Stimulated activated naive CD8-positive, alpha-beta T cell treated with anti-CD3 and anti-CD28 coated beads, Interleukin-15, Interleukin-2, amounts not matched to agents 100 U/mL and 50 U/mL, for 24 hours (primary cell): Measurements from ENCODE around the gene ZNF408.
"Not testable (repeated sequence)": the region's sequence is repeated elsewhere in the genome, so short reads cannot be mapped to it uniquely, and the experiment has no call there.

Experiments
- ATAC-seq: fragments of 150-1000 bp; cut with Tn5 transposase; one replicate; pipeline ENCODE4 v1.10.0; 2021
- DNase-seq: peaks from one replicate; pipeline ENCODE4 v3.0.0; 2021

Gene ZNF408

DNA sequence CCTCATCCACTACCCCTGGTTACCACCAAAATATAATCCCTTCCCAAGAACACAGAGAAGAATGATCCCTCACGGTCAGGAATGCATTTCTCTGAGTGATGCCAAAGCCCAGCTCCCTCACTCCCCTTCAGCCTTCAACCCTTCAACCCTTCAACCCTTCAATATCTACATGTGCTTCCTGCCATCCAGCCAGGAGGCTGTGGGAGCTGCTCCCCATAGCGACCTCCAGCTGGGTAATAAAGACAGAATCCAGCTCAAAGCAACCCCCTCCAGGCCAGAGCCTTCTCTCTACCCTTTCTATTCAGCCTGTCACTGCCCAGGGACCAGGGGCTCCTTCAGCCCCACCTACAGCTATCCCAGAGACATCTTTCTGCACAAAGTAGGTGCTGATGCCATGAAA, 3.1 kb upstream of the ZNF408 start:
- DNase-seq (no peak), ATAC-seq (no peak)

DNA sequence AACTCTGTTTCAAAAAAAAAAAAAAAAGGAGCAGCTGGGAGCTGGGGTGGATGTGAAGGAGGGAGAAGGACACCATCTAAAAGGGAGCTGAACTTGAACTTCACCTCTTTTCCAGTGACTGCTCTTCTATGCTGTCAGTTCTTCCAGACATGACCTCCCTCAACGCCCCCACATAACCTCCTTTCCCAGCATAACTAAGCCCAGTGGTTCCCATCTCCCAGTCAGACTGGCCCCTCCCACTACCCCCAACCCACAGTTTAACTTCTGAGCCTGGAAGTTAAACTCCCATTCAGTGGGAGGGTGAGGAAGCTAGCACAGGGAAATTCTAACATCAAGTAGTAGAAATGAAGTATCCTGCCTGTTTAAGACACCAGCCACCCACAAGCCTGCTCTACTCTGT, 2.2 kb upstream of the ZNF408 start:
- ATAC-seq (no peak), DNase-seq (no peak)

DNA sequence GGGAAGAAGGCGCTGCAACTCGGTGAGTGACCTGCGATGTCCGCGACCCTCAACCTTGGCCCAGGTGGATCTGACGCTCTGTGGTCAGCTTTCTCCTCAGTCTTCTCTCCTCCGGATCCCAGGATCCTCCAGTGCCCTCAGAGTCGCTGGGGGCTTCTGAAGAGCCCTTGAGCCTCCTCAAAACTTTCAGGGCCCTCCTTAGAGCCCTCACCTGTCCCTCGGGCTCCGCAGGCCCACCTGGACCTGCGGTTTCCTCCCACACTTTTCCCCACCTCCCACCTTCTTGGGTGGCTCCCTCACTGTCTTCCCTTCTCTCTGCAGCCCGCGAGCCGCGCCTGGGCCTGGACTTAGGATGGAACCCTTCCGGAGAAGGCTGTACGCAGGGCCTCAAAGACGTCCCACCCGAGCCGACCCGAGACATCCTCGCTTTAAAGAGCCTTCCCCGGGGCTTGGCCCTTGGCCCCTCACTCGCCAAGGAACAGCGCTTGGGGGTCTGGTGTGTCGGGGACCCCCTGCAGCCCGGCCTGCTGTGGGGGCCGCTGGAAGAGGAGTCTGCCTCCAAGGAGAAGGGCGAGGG, 335 bp downstream of the ZNF408 start:
- ATAC-seq (no peak), DNase-seq (peak; percentile 27)

DNA sequence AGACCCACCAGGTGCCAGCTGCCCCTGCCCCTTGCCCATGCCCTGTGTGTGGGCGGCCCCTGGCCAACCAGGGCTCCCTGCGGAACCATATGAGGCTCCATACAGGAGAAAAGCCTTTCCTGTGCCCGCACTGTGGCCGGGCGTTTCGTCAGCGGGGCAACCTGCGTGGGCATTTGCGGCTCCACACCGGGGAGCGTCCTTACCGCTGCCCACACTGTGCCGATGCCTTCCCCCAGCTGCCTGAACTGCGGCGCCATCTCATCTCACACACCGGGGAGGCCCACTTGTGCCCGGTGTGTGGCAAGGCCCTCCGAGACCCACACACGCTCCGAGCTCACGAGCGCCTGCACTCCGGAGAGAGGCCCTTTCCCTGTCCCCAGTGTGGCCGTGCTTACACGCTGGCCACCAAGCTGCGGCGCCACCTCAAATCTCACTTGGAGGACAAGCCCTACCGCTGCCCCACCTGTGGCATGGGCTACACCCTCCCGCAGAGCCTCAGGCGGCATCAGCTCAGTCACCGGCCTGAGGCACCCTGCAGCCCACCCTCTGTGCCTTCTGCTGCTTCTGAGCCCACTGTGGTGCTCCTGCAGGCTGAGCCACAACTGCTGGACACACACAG, 4.3 kb downstream of the ZNF408 start:
- DNase-seq (no peak), ATAC-seq (no peak)

DNA sequence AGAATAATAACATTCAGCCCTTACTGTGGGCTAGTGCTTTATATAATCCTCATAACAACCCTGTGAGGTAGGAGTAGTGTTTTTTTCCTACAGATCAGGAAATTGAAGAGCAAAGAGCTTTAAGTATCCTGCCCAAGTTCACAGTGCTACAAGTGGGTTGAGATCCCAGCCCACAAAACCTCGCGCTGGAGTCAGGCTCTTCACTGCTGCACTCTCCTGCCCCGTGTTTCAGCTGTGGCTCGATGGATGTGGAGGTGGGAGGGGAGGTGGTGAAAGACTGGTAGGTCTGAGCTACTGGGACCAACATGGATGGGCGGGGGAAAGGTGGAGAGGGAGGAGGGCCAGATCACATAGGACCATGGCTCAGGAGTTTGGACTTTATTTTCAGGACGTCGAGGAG, 6.1 kb downstream of the ZNF408 start:
- ATAC-seq (no peak), DNase-seq (no peak)

DNA sequence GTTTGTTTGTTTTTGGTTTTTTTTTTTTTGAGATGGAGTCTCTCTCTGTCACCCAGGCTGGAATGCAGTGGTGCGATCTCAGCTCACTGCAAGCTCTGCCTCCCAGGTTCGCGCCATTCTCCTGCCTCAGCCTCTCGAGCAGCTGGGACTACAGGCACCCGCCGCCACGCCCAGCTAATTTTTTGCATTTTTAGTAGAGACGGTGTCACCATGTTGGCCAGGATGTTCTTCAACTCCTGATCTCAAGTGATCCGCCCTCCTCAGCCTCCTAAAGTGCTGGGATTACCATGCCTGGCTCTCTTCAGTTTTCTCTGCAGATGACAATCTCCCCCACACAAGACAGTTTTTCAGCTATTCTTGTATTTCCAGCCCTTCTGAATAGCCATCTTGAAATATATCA, 8.5 kb downstream of the ZNF408 start:
- not testable (repeated sequence) for DNase-seq, ATAC-seq

DNA sequence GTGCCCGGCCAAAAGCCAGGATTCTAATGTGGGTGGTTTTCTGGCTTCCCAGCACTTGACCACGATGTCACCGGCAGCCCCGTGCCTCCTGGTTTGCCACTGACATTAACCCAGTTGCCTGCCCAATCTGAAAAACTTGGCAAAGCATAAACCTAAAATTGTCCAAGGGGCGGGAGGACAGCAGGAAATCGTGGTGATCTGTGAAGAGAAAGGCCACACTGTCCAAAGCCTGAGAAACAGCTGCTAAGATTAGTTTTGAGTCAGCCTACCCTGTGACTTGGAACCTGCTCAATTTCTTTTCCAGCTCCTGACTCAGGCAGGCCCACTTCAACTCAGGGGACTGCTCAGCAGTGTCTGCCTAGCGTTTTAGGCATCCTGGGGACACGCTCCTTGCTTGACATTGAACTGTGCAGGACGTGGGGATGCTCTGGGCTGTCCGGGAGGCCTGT, 10.0 kb downstream of the ZNF408 start:
- no peak for DNase-seq
- ATAC-seq = no peak

DNA sequence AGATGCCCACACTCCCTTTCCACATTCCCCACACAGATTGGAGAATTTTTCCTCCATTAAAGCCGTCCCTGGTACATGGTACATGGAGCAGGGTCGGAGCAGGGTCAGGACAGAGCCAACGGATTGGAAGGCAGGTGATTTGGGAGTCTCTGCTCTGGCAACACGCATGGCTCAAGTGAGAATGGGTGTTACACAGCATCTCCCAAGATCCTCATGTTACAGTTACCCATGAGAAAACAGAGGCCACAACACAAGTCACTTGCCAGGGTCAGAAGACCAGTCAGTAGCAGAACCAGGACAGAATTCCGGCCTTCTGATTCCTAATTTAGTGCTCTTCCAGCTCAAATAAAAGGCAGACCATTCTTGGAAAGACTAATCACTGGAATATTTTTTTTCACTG, 10.5 kb downstream of the ZNF408 start:
- ATAC-seq (no peak), DNase-seq (no peak)

DNA sequence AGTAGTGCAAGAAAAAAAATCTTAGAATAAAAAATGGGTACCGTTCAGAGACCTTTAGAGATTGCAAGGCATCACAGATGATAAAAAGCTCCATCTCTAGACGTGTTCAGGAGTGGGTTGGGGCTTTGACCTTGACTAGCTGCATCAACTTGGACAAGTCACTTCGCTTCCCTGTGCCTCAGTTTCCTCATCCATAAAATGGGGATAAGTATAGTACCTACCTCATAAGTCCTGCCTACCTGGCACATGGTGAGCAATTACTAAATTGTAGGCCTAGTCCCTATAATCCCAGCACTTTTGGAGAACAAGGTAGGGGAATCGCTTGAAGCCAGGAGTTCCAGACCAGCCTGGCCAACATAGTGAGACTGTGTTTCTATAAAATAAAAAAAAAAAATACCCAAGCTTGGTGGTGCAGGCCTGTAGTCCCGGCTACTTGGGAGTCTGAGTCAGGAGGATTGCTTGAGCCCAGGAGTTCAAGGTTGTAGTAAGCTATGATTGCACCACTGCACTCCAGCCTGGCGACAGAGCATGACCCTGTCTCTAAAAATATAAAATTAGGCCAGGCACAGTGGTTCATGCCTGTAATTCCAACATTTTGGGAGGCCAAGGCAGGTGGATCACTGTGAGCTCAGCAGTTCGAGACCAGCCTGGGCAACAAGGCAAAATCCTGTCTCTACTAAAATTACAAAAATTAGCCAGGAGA, 12.2 kb downstream of the ZNF408 start:
- ATAC-seq (no peak), DNase-seq (no peak)

DNA sequence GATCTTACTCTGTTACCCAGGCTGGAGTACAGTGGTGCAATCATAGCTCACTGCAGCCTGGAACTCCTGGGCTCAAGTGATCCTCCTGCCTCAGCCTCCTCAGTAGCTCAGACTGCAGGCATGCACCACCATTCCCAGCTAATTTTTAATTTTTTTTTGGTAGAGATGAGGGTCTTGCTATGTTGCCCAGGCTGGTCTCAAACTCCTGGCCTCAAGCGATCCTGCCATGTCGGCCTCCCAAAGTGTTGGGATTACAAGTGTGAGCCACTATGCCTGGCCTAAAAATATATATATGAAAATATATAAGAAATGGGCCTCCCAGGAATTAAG, 17.0 kb downstream of the ZNF408 start:
- not testable (repeated sequence) for DNase-seq, ATAC-seq

DNA sequence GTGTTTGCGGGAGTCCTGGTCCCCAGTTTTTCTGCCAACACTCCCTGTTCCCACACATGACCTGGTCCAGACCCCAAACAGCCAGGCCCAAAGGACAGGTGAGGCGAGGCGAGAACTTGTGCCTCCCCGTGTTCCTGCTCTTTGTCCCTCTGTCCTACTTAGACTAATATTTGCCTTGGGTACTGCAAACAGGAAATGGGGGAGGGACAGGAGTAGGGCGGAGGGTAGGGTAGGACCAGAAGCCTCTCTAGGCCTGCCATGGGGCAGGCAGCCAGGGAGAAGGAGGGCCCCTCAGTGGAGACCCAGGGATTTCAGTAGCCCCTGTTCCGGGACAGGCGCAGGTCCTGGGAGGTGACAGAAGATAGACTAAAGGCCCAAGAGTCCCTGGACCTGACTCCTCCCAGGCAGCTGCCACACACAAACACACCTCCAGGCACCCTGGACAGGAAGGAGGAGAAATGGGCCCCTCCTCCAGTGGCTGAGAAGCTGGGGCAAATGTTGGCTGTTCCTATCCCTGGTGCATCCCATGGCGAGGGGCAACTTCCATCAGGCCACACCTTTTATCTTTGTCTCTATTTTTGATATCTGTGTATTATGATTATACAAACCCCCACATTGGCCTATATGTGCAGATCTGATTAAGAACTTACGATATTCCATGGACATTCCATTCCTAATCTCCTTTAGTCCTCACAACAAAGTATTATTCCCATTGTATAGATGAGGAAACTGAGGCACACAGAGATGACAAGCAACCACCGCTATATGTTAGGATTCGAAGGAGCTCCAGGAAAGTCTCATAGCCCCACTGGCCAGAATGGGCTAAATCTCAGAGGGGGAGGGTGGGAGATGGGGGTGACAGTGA, 17.6 kb downstream of the ZNF408 start:
- DNase-seq = no peak
- no peak for ATAC-seq

DNA sequence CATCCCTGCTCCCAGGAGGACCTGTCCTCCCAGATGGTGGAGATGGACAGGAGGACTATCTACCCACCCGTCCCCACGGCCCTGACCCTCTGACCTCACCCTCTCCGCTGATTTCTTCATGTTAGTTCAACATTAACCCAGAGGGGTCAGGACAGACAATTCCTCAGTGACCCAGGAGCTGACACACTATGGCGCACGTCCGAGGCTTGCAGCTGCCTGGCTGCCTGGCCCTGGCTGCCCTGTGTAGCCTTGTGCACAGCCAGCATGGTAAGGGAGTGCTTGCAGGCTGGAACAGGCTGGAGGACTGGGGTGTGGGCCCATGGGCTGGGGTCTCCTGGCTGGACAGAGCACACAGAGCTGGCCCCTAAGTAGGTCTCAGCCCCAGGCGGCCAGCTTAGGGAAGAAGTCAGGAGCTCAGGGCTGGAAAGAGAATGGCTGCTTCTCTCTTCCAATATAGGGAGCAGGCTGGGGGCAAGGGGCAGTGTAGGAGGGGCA, 18.3 kb downstream of the ZNF408 start, which contains the start of gene F2:
F2 (plus strand) TSS at position 166 of the 495 bp plus-strand sequence; CDS start at position 189, 23 bp downstream.
- ATAC-seq = no peak
- no peak for DNase-seq

DNA sequence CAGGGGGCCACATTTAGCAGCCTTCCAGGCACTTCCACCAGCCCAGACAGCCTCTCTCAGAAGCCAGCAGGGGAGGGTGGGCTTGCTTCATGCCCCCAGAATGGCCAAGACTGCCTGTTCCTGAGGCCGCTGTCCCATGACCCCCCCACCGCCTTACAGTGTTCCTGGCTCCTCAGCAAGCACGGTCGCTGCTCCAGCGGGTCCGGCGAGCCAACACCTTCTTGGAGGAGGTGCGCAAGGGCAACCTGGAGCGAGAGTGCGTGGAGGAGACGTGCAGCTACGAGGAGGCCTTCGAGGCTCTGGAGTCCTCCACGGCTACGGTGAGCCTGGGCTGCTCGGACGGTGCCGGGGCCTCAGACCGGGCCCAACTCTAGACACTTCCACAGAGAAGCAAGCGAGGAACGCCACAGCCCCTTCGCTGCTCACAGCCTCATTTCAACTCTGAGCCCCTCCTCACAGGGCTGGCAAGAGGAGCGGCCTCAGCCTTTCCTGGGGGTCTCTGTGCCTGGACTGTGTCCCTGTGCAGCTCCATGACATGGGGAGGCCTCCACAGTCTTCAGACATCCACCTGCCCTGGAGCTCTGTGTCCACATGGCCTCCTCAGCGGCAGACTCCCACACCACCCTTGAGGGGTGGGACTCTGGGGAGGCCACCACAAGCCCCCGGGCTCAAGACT, 18.9 kb downstream of the ZNF408 start:
- DNase-seq (no peak), ATAC-seq (no peak)

DNA sequence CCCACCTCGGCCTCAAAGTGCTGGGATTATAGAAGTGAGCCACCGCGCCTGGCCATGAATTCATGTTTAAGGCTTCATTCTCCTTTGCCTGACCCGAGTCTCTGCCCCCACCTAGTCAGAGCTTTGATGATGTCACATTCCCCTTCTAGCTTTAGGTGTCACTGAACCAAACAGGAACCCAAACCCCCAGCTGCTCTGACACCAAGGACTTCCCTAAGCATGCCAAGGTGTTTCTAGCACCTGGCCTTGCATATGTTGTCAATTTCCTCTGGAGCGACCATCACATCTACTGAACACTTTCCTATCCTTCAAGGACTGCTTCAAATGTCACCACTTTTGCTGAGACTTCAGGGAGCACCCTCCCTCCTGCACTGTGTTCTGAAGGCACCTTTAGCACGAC, 20.5 kb downstream of the ZNF408 start:
- DNase-seq (no peak), ATAC-seq (no peak)

DNA sequence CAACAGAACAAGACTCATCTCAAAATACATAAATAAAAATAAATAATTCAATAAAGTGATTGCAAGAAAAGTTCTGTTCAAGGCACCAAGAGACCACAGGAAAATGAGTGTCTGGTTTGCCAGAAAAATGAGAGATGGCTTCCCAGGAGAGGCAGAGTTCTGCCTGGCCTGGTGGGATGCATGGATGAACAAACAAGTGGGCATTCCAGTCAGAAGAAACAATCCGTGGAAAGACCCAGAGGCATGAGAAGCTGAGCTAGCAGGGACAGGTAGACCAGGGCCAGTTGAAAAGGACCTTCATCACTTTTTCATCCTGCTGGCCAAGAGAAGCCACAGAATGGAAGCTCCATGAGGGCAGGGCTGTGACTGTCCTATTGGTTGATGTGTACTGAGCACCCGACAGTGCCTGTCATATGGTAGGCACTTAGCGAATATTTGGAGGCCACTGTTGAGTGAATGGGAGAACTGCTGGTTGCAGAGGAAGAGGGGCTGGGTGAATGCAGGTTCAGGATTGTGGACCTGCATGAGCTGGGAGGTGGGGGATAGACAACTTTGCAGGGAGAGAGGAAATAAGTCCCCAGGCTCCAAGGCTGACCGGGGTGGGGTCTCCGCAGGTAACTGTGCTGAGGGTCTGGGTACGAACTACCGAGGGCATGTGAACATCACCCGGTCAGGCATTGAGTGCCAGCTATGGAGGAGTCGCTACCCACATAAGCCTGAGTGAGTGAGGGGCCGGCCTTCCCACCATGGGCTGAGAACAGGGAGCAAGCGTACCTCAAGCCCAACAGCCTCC, 21.9 kb downstream of the ZNF408 start:
- ATAC-seq = no peak

DNA sequence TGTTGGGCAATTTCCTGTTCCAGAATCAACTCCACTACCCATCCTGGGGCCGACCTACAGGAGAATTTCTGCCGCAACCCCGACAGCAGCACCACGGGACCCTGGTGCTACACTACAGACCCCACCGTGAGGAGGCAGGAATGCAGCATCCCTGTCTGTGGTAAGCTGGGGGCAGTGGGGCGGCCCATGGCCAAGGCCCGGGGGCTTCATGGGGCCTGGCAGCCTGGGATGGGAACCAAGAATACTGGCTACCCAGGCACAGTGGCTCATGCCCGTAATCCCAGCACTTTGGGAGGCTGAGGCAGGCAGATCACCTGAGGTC, 22.5 kb downstream of the ZNF408 start:
- no peak for ATAC-seq
- DNase-seq = no peak

More for the DNA sequence above, 21.9 kb downstream of the ZNF408 start:
- DNase-seq = no peak

DNA sequence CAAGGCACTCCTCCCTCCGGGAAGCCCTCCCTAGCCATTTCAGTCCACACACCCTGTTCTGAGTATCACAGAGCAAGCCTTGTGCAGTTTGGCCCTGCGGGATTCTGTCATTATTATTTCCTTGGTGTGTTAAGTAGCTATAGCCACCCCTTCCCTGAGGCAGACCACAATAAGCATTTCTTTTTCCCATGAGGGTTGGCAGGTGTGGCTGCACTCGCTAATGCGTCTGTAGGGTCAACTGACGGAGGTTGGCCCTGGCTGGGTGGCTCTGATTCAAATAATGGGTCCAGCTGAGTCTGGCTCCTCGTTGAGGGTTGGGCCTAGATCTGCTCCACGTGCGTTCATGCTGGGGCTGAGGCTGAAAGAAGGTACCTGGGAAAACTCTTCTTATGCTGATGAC, 23.3 kb downstream of the ZNF408 start:
- no peak for DNase-seq
- no peak for ATAC-seq

DNA sequence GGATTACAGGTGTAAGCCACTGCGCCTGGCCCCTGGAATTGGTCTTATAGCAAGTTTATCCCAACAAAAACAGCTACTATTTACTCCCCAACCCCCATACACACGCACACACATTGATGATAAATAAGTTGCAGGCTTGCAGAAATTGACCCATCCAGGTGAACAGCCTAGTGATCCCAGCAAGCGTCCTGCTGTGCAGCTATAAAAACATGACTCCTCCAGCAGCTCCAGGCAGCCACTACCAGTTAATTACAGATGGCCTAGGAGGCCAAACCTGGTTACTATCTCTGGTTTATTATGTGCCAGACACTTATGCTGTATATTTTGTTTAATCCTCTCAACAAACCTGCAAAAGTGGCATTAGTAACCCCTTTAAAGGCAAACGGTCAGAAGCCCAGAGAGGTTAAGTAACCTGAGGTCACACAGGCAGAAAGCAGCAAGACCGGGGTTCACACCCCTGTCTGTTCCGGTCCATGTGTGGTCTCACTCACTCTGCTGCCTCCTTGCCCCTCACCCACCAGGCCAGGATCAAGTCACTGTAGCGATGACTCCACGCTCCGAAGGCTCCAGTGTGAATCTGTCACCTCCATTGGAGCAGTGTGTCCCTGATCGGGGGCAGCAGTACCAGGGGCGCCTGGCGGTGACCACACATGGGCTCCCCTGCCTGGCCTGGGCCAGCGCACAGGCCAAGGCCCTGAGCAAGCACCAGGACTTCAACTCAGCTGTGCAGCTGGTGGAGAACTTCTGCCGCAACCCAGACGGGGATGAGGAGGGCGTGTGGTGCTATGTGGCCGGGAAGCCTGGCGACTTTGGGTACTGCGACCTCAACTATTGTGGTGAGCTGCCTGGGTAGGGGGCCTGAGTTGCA, 24.7 kb downstream of the ZNF408 start:
- ATAC-seq (no peak), DNase-seq (no peak)

DNA sequence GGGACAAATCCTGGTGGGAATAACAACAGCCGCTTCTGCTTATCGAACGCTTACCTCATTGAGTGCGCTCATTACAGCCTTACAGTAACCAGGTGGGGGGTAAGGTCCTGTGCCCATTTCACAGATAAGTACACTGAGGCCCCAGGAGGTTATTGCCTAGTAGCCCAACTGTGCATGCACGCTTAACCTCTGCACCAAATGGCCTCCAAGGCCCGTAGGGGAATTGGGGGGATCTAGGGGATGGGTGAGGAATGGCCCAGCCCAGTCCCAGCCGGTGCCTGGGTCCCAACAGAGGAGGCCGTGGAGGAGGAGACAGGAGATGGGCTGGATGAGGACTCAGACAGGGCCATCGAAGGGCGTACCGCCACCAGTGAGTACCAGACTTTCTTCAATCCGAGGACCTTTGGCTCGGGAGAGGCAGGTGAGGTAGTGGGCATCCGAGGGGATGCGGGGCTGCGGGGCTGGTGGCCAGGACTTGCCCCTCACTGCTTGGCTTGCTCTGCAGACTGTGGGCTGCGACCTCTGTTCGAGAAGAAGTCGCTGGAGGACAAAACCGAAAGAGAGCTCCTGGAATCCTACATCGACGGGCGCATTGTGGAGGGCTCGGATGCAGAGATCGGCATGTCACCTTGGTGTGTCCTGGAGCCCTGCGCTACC, 25.5 kb downstream of the ZNF408 start:
- no peak for ATAC-seq

More for the DNA sequence above, 25.5 kb downstream of the ZNF408 start:
- DNase-seq = no peak
